Measurements from ENCODE around the gene COG4. TPM values are rescaled to one million over a fixed set of nuclear protein-coding genes. Genes with fewer than 3 reads are reported as not detected.

COG4 gene
- total RNA-seq, 1 experiment from 2014 or later: 54.2 TPM

DNA sequence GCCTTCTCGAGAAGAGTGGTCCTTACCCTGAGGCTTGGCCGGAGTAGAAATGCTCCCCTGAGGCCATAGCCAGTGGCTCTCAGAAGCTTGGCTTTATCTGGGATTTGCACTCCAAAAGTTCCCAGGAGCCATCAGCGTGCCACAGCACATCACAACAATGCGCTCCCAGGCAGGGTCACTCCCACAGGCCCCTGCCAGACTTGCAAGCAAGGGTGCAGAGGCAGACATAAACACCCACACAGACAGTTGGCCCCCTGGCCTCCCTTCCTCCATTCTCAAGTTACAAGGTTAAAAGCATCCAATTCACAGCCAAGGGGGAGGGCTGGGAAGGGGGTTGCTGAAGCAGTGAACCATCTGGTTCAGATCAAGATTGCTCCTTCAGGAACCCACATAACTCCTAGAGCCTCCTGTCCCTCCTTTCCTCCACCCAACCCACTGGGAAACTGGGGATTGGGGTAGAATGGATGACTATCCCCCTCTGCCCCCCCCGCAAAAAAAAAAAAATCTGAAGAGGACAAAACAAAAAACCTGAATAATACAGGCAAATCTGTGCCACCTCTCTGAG lies 86.3 kb downstream of the COG4 start:
- H2AFZ ChIP-seq (ENCODE audit: low read depth, low read length, poor library complexity, severe bottlenecking): no peak overlapping the region
- no peak overlapping the region for H3K27ac ChIP-seq (ENCODE audit: low read depth, low read length)
- H3K4me3 ChIP-seq (replicated peaks in 1 of 2; ENCODE audit: low read depth in 1 of 2, low read length in 2 of 2): peak overlapping the region; percentile 56 to 70; a peak in 2 of 4 replicates
- H3K79me2 ChIP-seq (ENCODE audit: insufficient read depth, low read length): no peaks in the 10 kb centered on the region
- ChIA-PET POLR2A (interaction anchor here (1.7 kb wide), 1 partner anchor 56 kb away, joined by 8 read pairs; no protein-coding TSS in a partner anchor), CTCF (no interaction called here), RAD21 (ENCODE audit: low non-redundant PET in 1 of 2, low total read pairs in 2 of 2, uncharacterized antibody in 2 of 2, unreplicated experiment in 2 of 2) (no interaction called here)
- H3K9me3 ChIP-seq (ENCODE audit: control insufficient read depth in 1 of 2, insufficient read depth in 1 of 2, low read depth in 1 of 2, low read length in 2 of 2): no peaks in the 10 kb centered on the region
- H3K36me3 ChIP-seq (ENCODE audit: control insufficient read depth in 1 of 2, insufficient read depth in 2 of 2, low read length in 2 of 2): no peaks in the 10 kb centered on the region
- H3K4me1 ChIP-seq (ENCODE audit: control insufficient read depth in 1 of 2, insufficient read depth in 2 of 2, low read length in 2 of 2): peaks cover 30 to 53% of the 10 kb centered on the region in 2 experiments
- intact Hi-C loops (cut with micrococcal nuclease): loop anchor here (5.0 kb wide), 1 partner anchor 55 kb away; no protein-coding TSS in a partner anchor
- H3K4me2 ChIP-seq (ENCODE audit: low read length): peak overlapping the region; percentile 95
- H4K20me1 ChIP-seq (ENCODE audit: insufficient read depth): no peaks in the 10 kb centered on the region
- ATAC-seq (no peak), DNase-seq (ENCODE audit: low read depth, low spot score) (no peak)
- BruUV-seq (replicated peaks): TSS peak; percentile 49
- H3K9me2 ChIP-seq (ENCODE audit: insufficient read depth): no peaks in the 10 kb centered on the region
- H3K9ac ChIP-seq (ENCODE audit: low read length): no peak overlapping the region; the same call in 1 of the 2 replicates
- TF ChIP-seq, protein P1, sequence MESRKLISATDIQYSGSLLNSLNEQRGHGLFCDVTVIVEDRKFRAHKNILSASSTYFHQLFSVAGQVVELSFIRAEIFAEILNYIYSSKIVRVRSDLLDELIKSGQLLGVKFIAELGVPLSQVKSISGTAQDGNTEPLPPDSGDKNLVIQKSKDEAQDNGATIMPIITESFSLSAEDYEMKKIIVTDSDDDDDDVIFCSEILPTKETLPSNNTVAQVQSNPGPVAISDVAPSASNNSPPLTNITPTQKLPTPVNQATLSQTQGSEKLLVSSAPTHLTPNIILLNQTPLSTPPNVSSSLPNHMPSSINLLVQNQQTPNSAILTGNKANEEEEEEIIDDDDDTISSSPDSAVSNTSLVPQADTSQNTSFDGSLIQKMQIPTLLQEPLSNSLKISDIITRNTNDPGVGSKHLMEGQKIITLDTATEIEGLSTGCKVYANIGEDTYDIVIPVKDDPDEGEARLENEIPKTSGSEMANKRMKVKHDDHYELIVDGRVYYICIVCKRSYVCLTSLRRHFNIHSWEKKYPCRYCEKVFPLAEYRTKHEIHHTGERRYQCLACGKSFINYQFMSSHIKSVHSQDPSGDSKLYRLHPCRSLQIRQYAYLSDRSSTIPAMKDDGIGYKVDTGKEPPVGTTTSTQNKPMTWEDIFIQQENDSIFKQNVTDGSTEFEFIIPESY (IDR thresholded peaks at IDR 0.05; ENCODE audit: extremely low read depth, insufficient replicate concordance, low read length): no peak
- TF ChIP-seq FOSL1 (IDR thresholded peaks at IDR 0.05; ENCODE audit: low read depth) (no peak), ZFX (IDR thresholded peaks at IDR 0.05) (no peak), EZH2 (IDR thresholded peaks at IDR 0.05) (no peak), YY1 (IDR thresholded peaks at IDR 0.05; ENCODE audit: extremely low read depth, insufficient replicate concordance, low read depth, low read length) (no peak), POLR2A (IDR thresholded peaks at IDR 0.05; ENCODE audit: borderline replicate concordance, extremely low read depth, insufficient read depth, insufficient read length) (no peak), EZH2phosphoT487 (IDR thresholded peaks at IDR 0.05; ENCODE audit: borderline replicate concordance) (no peak), ZNF274 (IDR thresholded peaks at IDR 0.05; ENCODE audit: low read depth, low read length) (no peak), SP1 (IDR thresholded peaks at IDR 0.05; ENCODE audit: low read depth) (no peak), TCF7L2 (IDR thresholded peaks at IDR 0.05; ENCODE audit: borderline replicate concordance, extremely low read depth, insufficient read depth, insufficient read length) (no peak), EGR1 (IDR thresholded peaks at IDR 0.05; ENCODE audit: low read depth) (no peak), CEBPB (IDR thresholded peaks at IDR 0.05; ENCODE audit: low read depth) (no peak), ELF1 (IDR thresholded peaks at IDR 0.05; ENCODE audit: borderline replicate concordance, low read depth) (no peak), POLR2AphosphoS5 (IDR thresholded peaks at IDR 0.05; ENCODE audit: low read depth, low read length) (no peak), CBX3 (IDR thresholded peaks at IDR 0.05; ENCODE audit: low read depth) (no peak)
- TF ChIP-seq, protein P2, sequence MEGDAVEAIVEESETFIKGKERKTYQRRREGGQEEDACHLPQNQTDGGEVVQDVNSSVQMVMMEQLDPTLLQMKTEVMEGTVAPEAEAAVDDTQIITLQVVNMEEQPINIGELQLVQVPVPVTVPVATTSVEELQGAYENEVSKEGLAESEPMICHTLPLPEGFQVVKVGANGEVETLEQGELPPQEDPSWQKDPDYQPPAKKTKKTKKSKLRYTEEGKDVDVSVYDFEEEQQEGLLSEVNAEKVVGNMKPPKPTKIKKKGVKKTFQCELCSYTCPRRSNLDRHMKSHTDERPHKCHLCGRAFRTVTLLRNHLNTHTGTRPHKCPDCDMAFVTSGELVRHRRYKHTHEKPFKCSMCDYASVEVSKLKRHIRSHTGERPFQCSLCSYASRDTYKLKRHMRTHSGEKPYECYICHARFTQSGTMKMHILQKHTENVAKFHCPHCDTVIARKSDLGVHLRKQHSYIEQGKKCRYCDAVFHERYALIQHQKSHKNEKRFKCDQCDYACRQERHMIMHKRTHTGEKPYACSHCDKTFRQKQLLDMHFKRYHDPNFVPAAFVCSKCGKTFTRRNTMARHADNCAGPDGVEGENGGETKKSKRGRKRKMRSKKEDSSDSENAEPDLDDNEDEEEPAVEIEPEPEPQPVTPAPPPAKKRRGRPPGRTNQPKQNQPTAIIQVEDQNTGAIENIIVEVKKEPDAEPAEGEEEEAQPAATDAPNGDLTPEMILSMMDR (IDR thresholded peaks at IDR 0.05 in 2 of 3, conservative IDR thresholded peaks at IDR 0.05 in 1 of 3; ENCODE audit: borderline replicate concordance in 1 of 3, insufficient read depth in 1 of 3, low read depth in 2 of 3, low read length in 2 of 3): no peak
- TF ChIP-seq, protein P3, sequence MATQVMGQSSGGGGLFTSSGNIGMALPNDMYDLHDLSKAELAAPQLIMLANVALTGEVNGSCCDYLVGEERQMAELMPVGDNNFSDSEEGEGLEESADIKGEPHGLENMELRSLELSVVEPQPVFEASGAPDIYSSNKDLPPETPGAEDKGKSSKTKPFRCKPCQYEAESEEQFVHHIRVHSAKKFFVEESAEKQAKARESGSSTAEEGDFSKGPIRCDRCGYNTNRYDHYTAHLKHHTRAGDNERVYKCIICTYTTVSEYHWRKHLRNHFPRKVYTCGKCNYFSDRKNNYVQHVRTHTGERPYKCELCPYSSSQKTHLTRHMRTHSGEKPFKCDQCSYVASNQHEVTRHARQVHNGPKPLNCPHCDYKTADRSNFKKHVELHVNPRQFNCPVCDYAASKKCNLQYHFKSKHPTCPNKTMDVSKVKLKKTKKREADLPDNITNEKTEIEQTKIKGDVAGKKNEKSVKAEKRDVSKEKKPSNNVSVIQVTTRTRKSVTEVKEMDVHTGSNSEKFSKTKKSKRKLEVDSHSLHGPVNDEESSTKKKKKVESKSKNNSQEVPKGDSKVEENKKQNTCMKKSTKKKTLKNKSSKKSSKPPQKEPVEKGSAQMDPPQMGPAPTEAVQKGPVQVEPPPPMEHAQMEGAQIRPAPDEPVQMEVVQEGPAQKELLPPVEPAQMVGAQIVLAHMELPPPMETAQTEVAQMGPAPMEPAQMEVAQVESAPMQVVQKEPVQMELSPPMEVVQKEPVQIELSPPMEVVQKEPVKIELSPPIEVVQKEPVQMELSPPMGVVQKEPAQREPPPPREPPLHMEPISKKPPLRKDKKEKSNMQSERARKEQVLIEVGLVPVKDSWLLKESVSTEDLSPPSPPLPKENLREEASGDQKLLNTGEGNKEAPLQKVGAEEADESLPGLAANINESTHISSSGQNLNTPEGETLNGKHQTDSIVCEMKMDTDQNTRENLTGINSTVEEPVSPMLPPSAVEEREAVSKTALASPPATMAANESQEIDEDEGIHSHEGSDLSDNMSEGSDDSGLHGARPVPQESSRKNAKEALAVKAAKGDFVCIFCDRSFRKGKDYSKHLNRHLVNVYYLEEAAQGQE (IDR thresholded peaks at IDR 0.05; ENCODE audit: low read depth): no peak
- no peaks in the 10 kb centered on the region for H3K27me3 ChIP-seq (ENCODE audit: insufficient read depth, low read length)
